Measurements from ENCODE around the gene PGF. TPM values are rescaled to one million over a fixed set of nuclear protein-coding genes. Genes with fewer than 3 reads are reported as not detected.

The PGF gene
- polyA plus RNA-seq, 1 donor = 51.0 TPM

DNA sequence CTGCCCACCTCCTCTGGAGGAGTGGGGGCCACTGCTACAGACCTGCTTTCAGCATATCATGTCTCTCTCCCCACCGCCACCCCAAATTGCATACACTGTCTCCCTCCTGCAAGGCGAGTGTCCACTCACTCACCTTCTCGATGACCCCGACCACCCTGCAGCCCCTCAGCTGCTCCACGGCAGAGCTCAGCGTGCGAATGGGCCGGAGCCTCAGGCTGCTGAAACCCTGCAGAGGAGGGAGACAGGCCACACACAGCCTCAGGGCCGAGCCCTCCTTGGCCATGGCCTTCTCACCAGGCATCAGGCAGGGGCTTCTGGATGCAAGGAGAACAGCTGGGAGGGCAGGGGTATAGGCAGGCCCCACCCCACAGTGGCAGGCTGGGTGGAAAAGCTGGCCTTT, 37.0 kb downstream of the PGF start:
- no peak for DNase-seq

DNA sequence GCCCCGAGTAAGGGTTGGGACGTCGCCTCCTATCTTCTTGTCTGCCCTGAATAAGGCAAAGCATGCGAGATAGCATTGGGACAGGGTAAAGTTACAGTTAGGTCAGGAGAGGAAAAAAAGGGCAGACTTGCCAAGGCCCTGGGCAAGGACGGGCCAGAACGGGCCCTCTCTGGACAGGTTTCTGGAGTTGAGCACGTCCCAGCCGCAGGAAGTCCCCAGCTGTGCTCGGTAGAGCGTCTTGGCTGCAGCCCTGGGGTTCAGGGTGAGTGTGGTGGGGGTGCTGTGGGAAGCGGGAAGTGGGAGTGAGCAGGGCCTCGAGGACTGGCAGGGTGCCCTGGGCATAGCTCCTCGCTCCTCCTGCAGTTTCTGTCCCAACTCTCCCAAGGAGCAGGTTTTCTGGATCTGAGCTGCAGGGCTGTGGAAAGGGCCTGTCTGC, 37.7 kb downstream of the PGF start:
- DNase-seq = peak; percentile 67

- DNase-seq = no peak
Measured at GRCh38 chr14:74917178-74917543, 38.2 kb downstream of the PGF start.

GRCh38 chr14:74915826-74916225, 39.6 kb downstream of the PGF start:
- no peak for DNase-seq

- DNase-seq = no peak
Measured at GRCh38 chr14:74915426-74915825, 40.0 kb downstream of the PGF start.

- DNase-seq = peak; percentile 88
Measured at GRCh38 chr14:74913986-74914573, 41.3 kb downstream of the PGF start.

DNA sequence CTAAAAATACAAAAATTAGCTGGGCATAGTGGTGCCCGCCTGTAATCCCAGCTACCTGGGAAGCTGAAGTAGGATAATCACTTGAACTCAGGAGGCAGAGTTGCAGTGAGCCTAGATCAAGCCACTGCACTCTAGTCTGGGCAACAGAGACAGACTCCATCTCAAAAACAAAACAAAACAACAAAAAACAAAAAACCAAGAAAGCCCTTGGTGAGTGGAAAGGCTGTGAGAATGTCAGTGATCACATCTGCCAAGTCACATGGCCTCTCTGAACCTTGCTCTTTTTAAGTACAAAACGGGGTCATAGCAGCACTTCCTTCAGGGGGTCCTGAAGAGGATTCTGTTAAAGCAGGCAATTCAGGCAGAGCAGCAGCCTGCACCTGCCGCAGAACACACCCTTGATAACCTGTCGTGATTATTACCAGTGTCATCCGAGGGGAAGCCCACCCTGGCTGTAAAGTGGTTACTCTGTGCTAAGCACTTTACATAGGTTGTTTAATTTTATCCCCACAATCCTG, 41.9 kb downstream of the PGF start:
- no peak for DNase-seq

DNA sequence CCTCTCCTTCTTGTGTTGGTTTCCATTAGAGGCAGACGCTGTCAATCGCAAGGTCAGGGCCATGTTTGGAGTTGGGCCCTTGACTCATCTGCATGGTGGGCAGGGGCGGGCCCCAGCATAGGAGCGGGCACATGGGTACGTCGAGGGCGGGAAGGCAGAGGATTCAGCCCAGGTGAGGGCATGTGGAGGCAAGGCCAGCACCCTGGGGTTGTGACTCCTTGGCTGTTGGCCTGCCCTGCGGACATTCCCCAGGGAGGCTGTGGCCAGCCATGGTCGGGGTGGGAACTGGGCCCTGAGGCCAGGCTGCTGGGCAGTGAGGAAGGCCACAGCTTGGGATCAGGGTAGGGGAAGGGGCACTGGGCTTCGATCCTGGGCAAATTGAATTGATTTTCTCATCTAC, 42.6 kb downstream of the PGF start:
- DNase-seq = no peak

DNA sequence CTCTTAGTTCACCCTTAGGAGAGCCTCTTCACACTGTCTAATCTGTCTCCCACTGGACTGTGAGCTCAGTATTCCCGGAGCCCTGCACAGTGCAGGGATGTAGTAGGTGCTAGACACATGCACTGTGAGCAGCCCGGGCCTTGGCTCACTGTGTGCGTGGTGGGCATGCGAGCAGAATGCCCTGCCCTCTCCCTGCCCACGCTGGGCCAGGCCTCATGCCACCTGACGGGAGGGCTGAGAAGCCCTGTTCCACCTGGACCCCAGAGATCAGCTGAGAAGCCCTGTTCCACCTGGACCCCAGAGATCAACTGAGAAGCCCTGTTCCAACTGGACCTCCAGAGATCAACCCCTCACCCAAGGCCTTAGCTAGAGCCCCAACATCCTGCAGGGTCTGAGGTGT, 43.3 kb downstream of the PGF start:
- DNase-seq = no peak

DNA sequence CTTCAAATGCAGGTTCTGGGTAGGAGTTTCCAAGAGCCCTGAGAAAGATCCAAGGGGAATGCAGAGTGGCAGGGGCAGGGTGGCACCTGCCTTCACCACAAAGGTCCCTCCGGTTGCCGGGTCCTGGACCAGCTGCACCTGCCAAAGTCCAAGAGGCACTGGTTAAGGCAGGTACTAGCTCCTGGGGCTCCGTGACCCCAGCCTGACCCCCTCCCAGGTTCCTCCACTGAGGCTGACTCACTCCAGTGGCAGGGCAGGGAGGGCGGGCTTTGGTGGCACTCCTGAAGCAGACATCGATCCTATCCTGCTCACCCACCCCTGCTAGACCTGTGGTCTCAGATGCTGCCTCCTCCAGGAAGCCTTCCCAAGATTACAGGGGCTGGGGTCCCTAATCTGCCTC, 43.7 kb downstream of the PGF start:
- DNase-seq = no peak

DNA sequence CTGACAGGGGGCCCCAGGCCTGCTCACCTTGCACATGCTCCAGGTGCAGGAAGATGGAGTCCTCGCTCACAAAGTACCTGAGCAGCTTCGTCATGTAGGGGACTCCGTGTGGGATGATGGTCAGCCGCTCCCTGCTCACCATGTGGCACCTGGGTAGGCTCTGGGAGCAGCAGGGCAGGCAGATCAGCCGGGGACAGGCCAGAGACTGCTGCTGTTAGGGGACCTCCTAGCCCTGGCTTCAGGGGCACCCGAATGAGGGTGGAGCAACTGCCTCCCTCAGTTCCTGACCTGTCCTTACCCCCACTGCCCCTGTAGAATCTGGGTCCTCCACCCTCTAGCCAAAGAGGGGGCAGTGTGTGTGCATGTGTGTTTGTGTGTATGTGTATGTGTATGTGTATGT, 44.2 kb downstream of the PGF start:
- no peak for DNase-seq

DNA sequence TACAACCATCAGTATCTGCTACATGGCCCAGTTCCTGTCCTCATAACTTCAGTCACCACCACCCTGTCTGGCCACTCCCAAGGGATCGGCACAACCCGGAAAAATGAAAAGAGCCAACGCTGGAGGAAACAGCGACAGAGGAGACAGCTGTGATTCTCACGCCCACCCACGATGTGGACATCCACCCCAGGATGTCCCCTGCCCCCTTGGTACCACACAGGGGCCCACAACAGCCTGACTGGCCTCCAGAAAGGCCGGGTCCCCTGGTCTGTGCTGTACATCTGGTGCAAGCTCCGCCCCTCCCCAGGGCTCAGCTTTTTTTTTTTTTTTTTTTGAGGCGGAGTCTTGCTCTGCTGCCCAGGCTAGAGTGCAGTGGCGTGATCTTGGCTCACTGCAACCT, 44.8 kb downstream of the PGF start:
- DNase-seq = no peak

- no peak for DNase-seq
Measured at GRCh38 chr14:74909911-74910310, 45.5 kb downstream of the PGF start.

DNA sequence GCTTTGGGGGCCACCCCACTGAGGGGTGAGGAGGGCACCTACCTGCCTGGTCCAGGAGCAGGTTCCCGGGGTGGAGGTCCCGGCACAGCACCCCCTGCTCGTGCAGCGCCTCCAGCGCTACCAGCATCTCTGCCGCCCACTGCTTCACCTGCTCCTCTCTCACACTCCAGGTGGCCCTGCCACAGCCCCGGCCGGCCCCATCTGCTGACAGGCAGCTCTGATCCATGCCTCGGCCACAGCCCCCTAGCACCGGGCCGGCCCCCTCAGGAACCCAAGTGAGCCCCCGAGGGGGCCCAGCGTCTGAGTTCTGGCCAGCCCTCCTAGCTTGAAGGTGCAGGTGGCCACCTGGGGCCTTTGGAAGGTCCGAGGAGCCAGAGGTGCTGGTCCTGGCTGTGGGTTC, 45.9 kb downstream of the PGF start:
- no peak for DNase-seq

GRCh38 chr14:74908861-74909341, 46.5 kb downstream of the PGF start:
- DNase-seq = no peak

DNA sequence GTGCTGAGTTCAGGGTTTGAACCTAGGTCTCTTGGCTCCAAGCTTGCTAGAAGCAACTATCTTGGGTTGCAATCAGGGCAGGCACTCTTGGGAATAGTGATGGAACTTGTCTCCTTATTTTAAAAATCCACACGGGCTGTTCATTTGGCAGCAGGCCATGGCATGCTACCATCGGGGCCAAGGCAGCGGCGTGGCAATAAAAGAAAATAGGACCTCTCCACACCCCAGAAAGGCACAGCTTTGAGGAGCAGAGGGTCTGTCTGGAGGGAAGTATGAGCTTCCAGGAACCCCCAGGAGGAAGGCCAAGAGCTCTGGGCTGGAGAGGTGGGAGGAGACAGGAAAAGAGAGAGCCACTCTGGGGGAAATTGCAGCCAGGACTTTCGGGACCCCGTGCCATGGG, 47.7 kb downstream of the PGF start:
- DNase-seq = no peak

GRCh38 chr14:74906925-74907521, 48.4 kb downstream of the PGF start:
- no peak for DNase-seq

DNA sequence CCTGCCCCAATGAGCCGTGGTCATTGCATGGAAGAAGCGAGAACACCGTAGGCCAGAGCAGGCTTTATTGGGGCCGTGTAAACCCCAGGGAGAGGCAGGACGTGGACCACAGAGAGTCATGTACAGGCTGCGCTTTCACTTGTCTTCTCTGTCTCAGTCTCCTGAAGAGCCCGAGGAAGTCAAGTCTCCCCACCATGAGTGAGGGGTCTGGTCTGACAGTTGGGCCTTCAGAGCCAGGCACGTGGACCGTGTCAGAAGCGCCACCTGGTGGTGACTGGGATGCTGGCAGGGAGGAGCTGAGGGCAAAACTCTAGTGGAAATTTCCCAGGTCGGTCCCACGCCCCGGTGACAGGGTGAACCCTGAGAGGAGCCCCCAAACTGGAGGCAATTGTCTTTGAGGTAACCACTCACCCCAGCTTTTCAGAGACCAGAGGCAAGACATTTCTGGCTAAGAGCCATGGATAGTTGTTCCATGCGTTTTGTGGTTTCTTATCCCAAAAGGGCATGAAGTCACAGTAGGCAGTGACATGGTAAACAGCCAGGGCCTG, 49.7 kb downstream of the PGF start:
- peak; percentile 63 for DNase-seq

DNA sequence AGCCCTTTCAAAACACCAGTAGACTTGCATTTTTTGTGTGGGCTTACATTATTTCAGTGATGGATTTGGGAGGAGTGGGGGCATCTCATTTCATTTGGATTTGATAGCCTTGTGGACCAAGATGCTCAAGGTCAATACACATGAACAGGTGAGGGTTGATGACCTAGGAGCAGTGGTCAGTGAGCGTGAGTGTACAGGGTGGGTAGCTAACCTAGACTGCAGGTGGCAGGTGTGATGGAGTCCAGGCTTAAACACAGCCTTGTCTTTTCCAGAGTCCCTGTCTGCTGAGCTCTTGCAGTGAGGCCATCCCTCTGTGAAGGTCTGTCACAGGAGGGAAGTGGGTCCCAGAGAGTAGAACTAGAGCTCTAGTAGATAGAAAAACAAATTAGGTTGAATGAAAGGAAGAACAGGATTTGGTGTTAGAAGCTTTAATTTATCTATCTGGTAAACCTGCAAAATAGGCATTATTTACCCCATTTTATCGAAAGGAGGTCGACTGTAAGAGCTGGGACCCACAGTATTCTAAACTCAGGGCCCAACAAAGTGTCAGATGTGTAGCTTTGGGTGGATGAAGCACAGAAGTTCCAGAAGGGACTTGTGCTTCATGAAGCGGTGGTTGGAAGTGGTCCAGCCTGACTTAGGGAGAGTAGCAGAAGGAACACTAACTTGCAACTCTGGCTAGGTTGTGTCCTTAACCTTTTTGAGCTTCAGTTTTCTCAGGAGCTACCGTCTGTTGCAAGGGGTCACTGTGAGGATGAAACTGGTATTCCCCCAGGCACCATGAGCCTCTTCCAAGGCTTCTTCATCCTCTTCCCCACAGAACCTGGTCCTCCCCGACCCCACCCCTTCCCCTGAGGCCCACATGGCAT, 50.5 kb downstream of the PGF start:
- DNase-seq = no peak

DNA sequence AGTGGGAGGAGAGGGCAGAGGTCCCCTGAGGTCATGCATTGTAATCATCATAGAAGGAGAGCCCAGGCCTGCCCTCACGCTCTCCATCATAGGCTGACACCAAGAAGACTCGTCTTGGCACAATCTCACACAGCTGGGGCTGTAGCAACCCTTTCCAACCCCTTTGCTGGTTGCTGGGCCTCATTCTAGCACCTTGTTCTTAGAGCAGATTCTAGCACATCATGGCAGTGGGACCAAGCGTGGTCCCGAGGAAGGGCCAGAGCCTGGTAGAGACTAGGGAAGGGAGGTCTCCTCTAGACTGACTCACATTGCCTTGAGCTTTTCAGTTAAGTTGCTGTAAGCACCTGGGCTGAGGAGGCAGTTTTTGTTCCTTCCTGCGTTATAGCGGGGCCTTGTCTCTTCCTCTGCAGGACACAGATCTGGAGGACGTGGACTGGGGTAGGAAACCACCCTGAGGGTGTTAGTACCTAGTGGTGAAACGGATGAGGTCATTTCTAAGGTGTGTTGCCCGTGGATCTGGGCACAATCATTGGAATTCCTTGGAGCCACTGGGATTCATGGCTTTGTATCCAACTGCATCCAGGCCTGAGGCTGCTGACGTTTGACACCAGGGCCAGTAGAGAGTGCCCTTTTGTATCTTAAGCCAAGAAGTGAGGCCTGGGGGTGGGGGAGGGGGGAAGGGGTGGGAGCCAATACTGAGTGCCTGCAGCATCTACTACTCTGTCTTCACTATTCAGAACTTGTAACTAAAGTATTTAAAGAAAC, 52.3 kb downstream of the PGF start:
- no peak for DNase-seq

- DNase-seq = no peak
Measured at GRCh38 chr14:74898694-74899093, 56.7 kb downstream of the PGF start.

DNA sequence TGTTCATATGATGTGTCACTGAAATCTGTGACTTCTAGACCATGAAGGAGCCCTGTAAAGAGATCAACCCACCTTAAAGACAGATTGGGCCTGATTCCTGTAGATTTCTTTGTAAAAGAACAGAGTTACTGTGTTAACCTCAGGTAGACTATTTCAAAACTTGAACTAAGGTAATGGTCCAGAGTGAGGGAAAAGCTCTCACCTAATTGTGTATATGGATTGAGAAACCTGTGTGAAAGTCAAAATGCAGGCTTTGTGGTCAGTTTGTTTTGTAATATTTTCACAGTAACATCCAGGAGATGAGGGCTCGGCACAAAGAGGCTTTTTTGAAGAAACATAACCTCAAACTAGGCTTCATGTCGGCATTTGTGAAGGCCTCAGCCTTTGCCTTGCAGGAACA, 57.3 kb downstream of the PGF start:
- no peak for DNase-seq

GRCh38 chr14:74897642-74898041, 57.8 kb downstream of the PGF start:
- no peak for DNase-seq
